T-helper 2 cell treated with Interferon-gamma antibody and Interleukin-4, amounts not matched to agents 100 ng/mL and 5 ng/mL, for 36 hours (primary cell): ENCODE data around the gene PTK7. TPM values are rescaled to one million over a fixed set of nuclear protein-coding genes. Genes with fewer than 3 reads are reported as not detected.

Experiments
- intact Hi-C: fragments of 100-400 bp; cut with micrococcal nuclease; formaldehyde crosslinking; loops from one replicate; pipeline ENCODE4 v1.15.1; 2023
- total RNA-seq: library from RNA; stranded (reverse); gene quantifications from 2 replicates; pipeline ENCODE4 v1.2.3, GENCODE V29; 2022

The PTK7 gene
- total RNA-seq, 1 donor from 2014 or later = 1.9 TPM

GRCh38 chr6:43082806-43083655 is 6.9 kb downstream of the PTK7 start:
- intact Hi-C loops = no loop called here

GRCh38 chr6:43086022-43086658 is 10.0 kb downstream of the PTK7 start:
- intact Hi-C loops = no loop called here

GRCh38 chr6:43088654-43089056 is 12.5 kb downstream of the PTK7 start:
- intact Hi-C loops = no loop called here

GRCh38 chr6:43089467-43089866 is 13.4 kb downstream of the PTK7 start:
- intact Hi-C loops = no loop called here

- intact Hi-C loops = no loop called here
Observed at GRCh38 chr6:43089874-43090558, 13.9 kb downstream of the PTK7 start.

GRCh38 chr6:43090559-43090956 is 14.4 kb downstream of the PTK7 start:
- intact Hi-C loops = no loop called here

- intact Hi-C loops = no loop called here
Observed at GRCh38 chr6:43091020-43091419, 14.9 kb downstream of the PTK7 start.

- intact Hi-C loops = no loop called here
Observed at GRCh38 chr6:43091436-43091991, 15.4 kb downstream of the PTK7 start.

- intact Hi-C loops = no loop called here
Observed at GRCh38 chr6:43092635-43093034, 16.5 kb downstream of the PTK7 start.

GRCh38 chr6:43093436-43094289 is 17.5 kb downstream of the PTK7 start:
- intact Hi-C loops = no loop called here

- intact Hi-C loops = no loop called here
Observed at GRCh38 chr6:43095939-43096338, 19.8 kb downstream of the PTK7 start.

- intact Hi-C loops = no loop called here
Observed at GRCh38 chr6:43096451-43097097, 20.5 kb downstream of the PTK7 start.

- intact Hi-C loops = no loop called here
Observed at GRCh38 chr6:43097098-43097489, 21.0 kb downstream of the PTK7 start.

- intact Hi-C loops = no loop called here
Observed at GRCh38 chr6:43097502-43097901, 21.4 kb downstream of the PTK7 start.

- intact Hi-C loops = no loop called here
Observed at GRCh38 chr6:43101497-43101896, 25.4 kb downstream of the PTK7 start.

- intact Hi-C loops = no loop called here
Observed at GRCh38 chr6:43103253-43103876, 27.3 kb downstream of the PTK7 start.

GRCh38 chr6:43105538-43106222 is 29.6 kb downstream of the PTK7 start:
- intact Hi-C loops = no loop called here

- intact Hi-C loops = no loop called here
Observed at GRCh38 chr6:43107344-43108062, 31.4 kb downstream of the PTK7 start.
